Measurements from ENCODE around the gene YEATS2. TPM values are rescaled to one million over a fixed set of nuclear protein-coding genes. Genes with fewer than 3 reads are reported as not detected.

YEATS2 gene
- total RNA-seq, 1 experiment from 2014 or later = 31.0 TPM

DNA sequence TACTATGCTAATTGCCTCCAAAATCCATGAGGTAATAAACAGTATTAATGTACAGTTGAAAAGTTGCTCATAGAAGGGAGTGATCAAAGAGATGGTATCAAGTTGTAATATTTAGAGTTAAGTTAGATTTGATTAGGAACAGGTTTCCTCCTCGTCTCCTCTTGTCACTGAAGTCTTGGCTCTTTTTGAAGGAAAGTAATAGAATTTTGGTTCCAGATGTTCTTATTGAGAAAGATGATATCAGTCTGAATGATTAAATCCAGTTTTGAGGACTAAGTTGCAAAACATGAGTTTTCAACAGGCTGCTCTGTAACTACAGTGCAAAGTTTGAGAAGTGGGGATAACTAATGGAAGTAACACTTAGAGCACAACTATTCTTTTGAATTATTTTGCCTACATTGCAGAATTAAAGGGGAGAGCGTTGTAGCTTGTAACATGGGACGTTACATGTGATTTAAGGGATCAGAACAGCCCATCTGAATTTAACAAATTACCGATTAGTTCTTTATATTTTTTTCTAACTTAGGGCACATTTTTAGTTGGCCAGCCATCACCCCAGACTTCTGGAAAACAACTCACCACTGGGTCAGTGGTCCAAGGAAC, 79.5 kb downstream of the YEATS2 start:
- no peak overlapping the region for H3K4me3 ChIP-seq (ENCODE audit: low read length)
- TF ChIP-seq EZH2 (IDR thresholded peaks at IDR 0.05; ENCODE audit: low read length, unreplicated experiment) (no peak), EZH2phosphoT487 (IDR thresholded peaks at IDR 0.05; ENCODE audit: borderline replicate concordance, low read length) (no peak), CTCF (conservative IDR thresholded peaks at IDR 0.05; ENCODE audit: low read depth, low read length) (no peak)
- no peak overlapping the region for H3K27ac ChIP-seq (ENCODE audit: low read length)
- no peaks in the 10 kb centered on the region for H3K27me3 ChIP-seq (ENCODE audit: low read length)
- no peaks in the 10 kb centered on the region for H3K9me2 ChIP-seq (replicated peaks; ENCODE audit: low read length)
- ATAC-seq = no peak
- POLR2A ChIA-PET (ENCODE audit: unreplicated experiment) = no interaction called here
- no peaks in the 10 kb centered on the region for H3K79me2 ChIP-seq (ENCODE audit: low read length)
- DNase-seq = no peak
- H4K20me1 ChIP-seq (ENCODE audit: low read length) = no peaks in the 10 kb centered on the region
- H2AFZ ChIP-seq (ENCODE audit: low read length) = no peak overlapping the region
- no peaks in the 10 kb centered on the region for H3K9me3 ChIP-seq (ENCODE audit: low read length)
- no peak overlapping the region for H3K4me2 ChIP-seq (ENCODE audit: low read length)
- peaks cover 50% of the 10 kb centered on the region for H3K36me3 ChIP-seq (ENCODE audit: low read depth, low read length)
- H3F3A ChIP-seq (ENCODE audit: low read length, unreplicated experiment) = no peaks in the 10 kb centered on the region
- CTCF ChIA-PET = no interaction called here
- no TSS peak for BruUV-seq (replicated peaks)
- H3K9ac ChIP-seq (ENCODE audit: low read length) = no peak overlapping the region
- intact Hi-C loops (cut with micrococcal nuclease) = no loop called here
- H3K4me1 ChIP-seq (ENCODE audit: insufficient read depth, low read length) = no peaks in the 10 kb centered on the region

DNA sequence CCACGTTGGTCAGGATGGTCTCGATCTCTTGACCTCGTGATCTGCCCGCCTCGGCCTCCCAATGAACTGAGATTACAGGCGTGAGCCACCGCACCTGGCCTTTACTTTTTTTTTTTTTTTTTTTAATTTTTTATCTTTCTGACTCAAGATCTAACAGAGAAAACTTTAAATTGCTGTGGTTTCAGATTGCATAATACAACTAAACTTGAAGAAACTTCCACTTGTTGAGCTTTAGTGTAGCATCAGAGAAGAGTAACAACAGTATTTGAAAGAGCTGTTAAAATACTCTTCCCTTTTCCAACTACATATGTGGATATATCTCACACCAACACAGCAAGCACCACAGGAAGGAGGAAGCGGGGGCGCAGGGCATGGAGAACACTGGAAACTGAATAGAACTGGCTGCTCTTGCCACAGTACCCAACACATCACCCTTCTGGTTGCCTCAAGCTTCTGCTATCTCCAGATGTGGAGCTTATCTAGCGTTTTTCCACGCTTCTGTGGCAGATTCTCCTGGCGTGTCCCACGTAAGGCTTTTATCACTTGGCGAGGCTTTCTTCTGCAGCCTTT, 82.4 kb downstream of the YEATS2 start:
- Histone ChIP-seq H4K20me1 (ENCODE audit: low read length) (no peaks in the 10 kb centered on the region), H3K4me2 (ENCODE audit: low read length) (no peak overlapping the region), H3K9me2 (replicated peaks; ENCODE audit: low read length) (no peaks in the 10 kb centered on the region), H3F3A (ENCODE audit: low read length, unreplicated experiment) (no peaks in the 10 kb centered on the region), H3K79me2 (ENCODE audit: low read length) (no peaks in the 10 kb centered on the region), H3K27ac (ENCODE audit: low read length) (no peak overlapping the region), H3K9ac (ENCODE audit: low read length) (no peak overlapping the region), H3K9me3 (ENCODE audit: low read length) (no peaks in the 10 kb centered on the region), H2AFZ (ENCODE audit: low read length) (no peak overlapping the region), H3K36me3 (ENCODE audit: low read depth, low read length) (peaks cover 41% of the 10 kb centered on the region), H3K27me3 (ENCODE audit: low read length) (no peaks in the 10 kb centered on the region), H3K4me1 (ENCODE audit: insufficient read depth, low read length) (no peaks in the 10 kb centered on the region), H3K4me3 (ENCODE audit: low read length) (no peak overlapping the region)
- TF ChIP-seq EZH2 (IDR thresholded peaks at IDR 0.05; ENCODE audit: low read length, unreplicated experiment) (no peak), CTCF (conservative IDR thresholded peaks at IDR 0.05; ENCODE audit: low read depth, low read length) (no peak)
- CTCF ChIA-PET = no interaction called here
- no peak for DNase-seq
- BruUV-seq (replicated peaks) = no TSS peak
- ATAC-seq = no peak
- intact Hi-C loops (cut with micrococcal nuclease) = no loop called here
- POLR2A ChIA-PET (ENCODE audit: unreplicated experiment) = no interaction called here

GRCh38 chr3:183781246-183781645, 83.6 kb downstream of the YEATS2 start:
- Histone ChIP-seq H3K9ac (ENCODE audit: low read length) (no peak overlapping the region), H4K20me1 (ENCODE audit: low read length) (no peaks in the 10 kb centered on the region), H3K4me2 (ENCODE audit: low read length) (no peak overlapping the region), H3K79me2 (ENCODE audit: low read length) (no peaks in the 10 kb centered on the region), H3K27me3 (ENCODE audit: low read length) (no peaks in the 10 kb centered on the region), H3K9me3 (ENCODE audit: low read length) (no peaks in the 10 kb centered on the region), H3K27ac (ENCODE audit: low read length) (no peak overlapping the region), H3F3A (ENCODE audit: low read length, unreplicated experiment) (no peaks in the 10 kb centered on the region), H3K4me1 (ENCODE audit: insufficient read depth, low read length) (no peaks in the 10 kb centered on the region), H3K36me3 (ENCODE audit: low read depth, low read length) (peaks cover 48% of the 10 kb centered on the region), H3K9me2 (replicated peaks; ENCODE audit: low read length) (no peaks in the 10 kb centered on the region), H3K4me3 (ENCODE audit: low read length) (no peak overlapping the region), H2AFZ (ENCODE audit: low read length) (no peak overlapping the region)
- BruUV-seq (replicated peaks) = no TSS peak
- intact Hi-C loops (cut with micrococcal nuclease) = no loop called here
- no peak for ATAC-seq
- no peak for DNase-seq
- CTCF ChIA-PET = no interaction called here
- TF ChIP-seq CTCF (conservative IDR thresholded peaks at IDR 0.05; ENCODE audit: low read depth, low read length) = no peak
- TF ChIP-seq EZH2phosphoT487 (IDR thresholded peaks at IDR 0.05; ENCODE audit: borderline replicate concordance, low read length) = no peak
- no peak for TF ChIP-seq EZH2 (IDR thresholded peaks at IDR 0.05; ENCODE audit: low read length, unreplicated experiment)
- POLR2A ChIA-PET (ENCODE audit: unreplicated experiment) = no interaction called here

All from PC-3 (cell line).